Transverse colon (tissue), 4 donors: ENCODE results near the gene ELOVL1.

ENCODE experiments used
- POLR2A ChIP-seq: fragments of 450-650 bp; IDR thresholded peaks from one replicate; pipeline ENCODE4 v1.6.1; 2016; ENCODE audit warnings: antibody characterized with exemption, mild to moderate bottlenecking, moderate library complexity
- POLR2AphosphoS5 ChIP-seq, 3 donors: sonication (generic); formaldehyde crosslinking; IDR thresholded peaks; one replicate each; pipeline ENCODE4 v1.6.1; 2016; ENCODE audit warnings: antibody characterized with exemption in 3 of 3
- TF ChIP-seq, protein P1 (sequence below), 5 experiments: fragments of 200-600 bp in 3 of 5; fragments of 450-650 bp in 2 of 5; sonication (generic) in 3 of 5; IDR thresholded peaks; 1 replicate in 2 of 5; 2 replicates in 3 of 5; pipeline ENCODE4 v1.5.1; 2016 to 2017; ENCODE audit warnings: antibody characterized with exemption in 5 of 5, inconsistent platforms in 3 of 5, mild to moderate bottlenecking in 2 of 5, moderate library complexity in 1 of 5

DNA sequence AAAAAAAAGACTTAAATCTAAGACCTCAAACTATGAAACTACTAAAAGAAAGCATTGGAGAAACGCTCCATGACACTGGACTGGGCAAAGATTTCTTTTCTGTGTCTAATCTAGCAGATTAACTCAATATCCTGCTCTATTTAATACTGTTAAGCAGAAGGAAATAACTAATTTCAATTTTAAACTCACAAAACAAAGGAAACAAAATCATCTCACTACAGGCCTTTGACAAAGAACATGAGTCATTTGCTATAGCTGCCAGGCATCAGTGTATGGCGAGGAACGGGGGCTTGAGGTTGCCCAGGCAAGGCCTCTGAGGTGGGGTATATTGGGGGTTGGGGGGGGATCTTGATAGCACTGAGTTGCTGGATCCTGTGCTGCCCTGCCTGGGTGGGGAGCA, 42.8 kb upstream of the ELOVL1 start:
- TF ChIP-seq, protein P1, sequence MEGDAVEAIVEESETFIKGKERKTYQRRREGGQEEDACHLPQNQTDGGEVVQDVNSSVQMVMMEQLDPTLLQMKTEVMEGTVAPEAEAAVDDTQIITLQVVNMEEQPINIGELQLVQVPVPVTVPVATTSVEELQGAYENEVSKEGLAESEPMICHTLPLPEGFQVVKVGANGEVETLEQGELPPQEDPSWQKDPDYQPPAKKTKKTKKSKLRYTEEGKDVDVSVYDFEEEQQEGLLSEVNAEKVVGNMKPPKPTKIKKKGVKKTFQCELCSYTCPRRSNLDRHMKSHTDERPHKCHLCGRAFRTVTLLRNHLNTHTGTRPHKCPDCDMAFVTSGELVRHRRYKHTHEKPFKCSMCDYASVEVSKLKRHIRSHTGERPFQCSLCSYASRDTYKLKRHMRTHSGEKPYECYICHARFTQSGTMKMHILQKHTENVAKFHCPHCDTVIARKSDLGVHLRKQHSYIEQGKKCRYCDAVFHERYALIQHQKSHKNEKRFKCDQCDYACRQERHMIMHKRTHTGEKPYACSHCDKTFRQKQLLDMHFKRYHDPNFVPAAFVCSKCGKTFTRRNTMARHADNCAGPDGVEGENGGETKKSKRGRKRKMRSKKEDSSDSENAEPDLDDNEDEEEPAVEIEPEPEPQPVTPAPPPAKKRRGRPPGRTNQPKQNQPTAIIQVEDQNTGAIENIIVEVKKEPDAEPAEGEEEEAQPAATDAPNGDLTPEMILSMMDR (IDR thresholded peaks at IDR 0.05): no peak
- TF ChIP-seq POLR2AphosphoS5 (IDR thresholded peaks at IDR 0.05): no peak
- no peak for TF ChIP-seq POLR2A
